Epithelial cell of esophagus (primary cell): Measurements from ENCODE around the gene SLC4A8.

Experiments
- DNase-seq: peaks from one replicate; pipeline ENCODE4 v3.0.0; 2010; ENCODE audit warnings: low read depth
- H3K4me3 ChIP-seq: 2 replicates; pipeline ENCODE4 v1.5.1; 2011; ENCODE audit warnings: mild to moderate bottlenecking, low read length, control low read depth
- TF ChIP-seq, protein P1 (sequence below): IDR thresholded peaks from 2 replicates; pipeline ENCODE4 v1.5.1; 2011; ENCODE audit warnings: low read depth, mild to moderate bottlenecking, low read length, control low read depth, inconsistent platforms; ENCODE audit not compliant: insufficient read depth; ENCODE audit errors: missing control alignments

The SLC4A8 gene

DNA sequence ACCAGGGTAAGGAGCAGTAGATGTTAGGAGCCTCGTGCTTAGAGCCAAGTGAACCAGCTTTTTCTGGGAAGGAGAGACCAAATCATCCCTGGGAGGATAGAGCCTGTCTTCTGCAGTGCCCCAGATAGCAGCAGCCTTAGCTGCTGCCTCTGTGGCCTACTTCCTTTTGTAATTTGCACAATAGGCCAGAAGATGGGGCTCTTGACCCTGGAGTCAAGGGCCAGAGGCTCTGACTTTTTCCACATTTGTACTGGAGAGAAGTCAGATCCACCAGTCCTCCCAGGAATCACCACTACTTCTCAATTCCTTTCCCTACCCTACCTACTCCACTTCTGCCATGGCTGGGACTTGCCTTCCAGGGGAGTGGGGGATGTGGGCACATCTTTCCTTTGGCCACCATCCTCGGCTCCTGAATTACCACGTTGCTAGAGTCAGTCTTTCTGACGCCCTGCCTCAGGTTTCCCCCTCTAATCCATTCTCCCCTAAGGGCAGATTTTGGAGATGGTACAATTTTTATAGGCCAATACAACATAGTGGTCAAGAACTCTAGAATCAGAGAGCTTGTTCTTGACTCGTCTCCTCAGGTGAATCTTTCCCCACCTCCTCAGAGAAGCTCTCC, 3.3 kb upstream of the SLC4A8 start:
- TF ChIP-seq, protein P1, sequence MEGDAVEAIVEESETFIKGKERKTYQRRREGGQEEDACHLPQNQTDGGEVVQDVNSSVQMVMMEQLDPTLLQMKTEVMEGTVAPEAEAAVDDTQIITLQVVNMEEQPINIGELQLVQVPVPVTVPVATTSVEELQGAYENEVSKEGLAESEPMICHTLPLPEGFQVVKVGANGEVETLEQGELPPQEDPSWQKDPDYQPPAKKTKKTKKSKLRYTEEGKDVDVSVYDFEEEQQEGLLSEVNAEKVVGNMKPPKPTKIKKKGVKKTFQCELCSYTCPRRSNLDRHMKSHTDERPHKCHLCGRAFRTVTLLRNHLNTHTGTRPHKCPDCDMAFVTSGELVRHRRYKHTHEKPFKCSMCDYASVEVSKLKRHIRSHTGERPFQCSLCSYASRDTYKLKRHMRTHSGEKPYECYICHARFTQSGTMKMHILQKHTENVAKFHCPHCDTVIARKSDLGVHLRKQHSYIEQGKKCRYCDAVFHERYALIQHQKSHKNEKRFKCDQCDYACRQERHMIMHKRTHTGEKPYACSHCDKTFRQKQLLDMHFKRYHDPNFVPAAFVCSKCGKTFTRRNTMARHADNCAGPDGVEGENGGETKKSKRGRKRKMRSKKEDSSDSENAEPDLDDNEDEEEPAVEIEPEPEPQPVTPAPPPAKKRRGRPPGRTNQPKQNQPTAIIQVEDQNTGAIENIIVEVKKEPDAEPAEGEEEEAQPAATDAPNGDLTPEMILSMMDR, result peak; percentile 77
- H3K4me3 ChIP-seq, result no peak overlapping the region
- DNase-seq, result peak; percentile 72

DNA sequence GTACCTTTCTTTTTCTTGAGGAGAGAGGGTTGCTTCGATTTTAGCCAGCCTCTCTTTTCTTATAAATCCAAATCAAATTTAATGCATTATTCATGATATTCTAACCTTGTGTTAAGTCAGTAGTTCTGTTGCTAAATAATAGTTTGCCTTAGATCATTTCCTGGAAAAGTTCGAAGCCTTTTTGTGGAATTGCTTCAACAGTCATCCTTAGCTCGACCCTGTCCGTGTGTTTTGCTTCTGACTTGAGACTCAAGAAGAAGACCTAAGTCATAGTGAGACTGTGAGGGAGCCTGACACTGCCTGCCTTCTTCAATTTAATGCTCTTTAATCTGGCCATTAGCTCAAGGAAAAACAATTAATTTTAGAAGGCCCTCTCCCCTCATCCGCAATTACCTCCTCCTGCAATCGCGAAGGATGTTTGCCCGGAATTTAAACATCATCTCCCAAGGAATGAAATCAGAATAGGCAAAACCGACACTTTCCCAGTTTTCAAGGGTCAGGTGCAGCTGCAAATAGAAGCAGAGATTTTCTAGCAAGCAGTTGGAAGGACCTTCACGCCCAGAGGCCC, 453 bp upstream of the SLC4A8 start:
- no peak overlapping the region for H3K4me3 ChIP-seq
- TF ChIP-seq, protein P1, result no peak
- no peak for DNase-seq

DNA sequence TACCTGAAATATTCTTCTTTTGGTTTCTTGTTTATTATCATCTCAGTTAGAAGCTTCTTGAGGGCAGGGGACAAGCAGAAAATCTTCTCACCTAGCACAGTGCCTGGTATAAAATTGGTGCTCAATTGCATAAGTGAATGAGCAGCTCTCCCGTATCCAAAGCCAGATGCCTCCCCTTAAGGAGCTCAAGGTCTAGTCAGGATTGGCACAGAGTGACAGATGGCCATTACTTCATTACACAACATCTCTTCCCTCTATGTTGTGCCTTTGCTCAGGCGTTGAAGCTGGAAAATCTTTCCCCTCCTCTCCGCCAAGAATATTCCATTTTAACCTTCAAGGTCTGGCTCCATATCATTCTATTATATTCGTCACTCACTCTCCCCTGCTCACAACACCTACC, 3.6 kb downstream of the SLC4A8 start:
- DNase-seq, result no peak
- TF ChIP-seq, protein P1, result no peak
- no peak overlapping the region for H3K4me3 ChIP-seq

DNA sequence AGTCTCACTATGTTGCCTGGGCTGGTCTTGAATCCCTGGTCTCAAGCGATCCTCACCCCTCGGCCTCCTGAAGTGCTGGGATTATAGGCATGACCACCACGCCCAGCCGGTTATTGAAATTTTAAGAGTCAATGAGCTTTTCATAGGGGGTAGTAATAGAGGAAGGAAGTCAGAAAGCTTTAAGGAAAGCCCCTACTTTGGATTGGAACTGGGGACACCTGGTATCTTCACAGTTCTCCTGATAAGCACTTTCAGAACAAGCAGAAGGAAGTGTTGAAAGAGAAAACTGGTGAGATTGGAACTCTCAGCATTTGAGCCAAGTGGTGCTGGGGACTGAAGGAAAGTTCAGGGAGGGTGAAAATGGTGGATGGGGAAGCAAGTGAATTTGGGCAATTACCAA, 5.1 kb downstream of the SLC4A8 start:
- TF ChIP-seq, protein P1, result no peak
- DNase-seq, result no peak
- no peak overlapping the region for H3K4me3 ChIP-seq

DNA sequence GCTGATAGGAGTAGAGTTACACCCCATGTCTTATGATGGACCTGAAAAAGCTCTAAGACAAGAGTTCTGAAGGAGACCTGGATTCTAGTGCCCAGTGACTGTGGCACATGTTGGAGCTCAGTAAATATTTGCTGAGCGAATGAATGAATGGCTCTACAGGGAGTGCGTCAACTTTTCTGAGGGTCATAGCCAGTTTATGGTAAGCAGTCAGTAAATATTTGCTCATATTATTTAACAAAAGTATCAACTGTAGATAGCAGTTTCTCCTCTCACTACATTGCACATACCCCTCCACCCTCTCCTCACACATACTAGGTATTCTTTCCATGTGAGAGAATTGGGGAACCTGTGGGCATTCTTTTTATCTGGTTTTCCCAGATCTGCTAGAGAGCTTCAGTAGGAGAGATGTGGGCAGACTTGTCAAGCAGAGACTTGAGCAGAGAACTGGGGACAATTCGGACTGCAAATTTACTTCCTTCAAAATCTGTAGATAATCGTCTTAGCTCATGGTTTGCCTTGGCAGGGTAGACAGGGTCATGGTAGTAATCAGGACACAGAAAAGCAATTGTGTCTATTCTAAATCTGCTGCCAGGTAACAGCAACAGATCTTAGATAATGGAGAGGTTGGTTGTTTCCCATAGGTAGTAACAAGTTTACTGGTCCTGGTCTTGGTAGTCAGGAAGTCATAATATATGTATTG, 5.7 kb downstream of the SLC4A8 start:
- TF ChIP-seq, protein P1, result no peak
- no peak for DNase-seq
- H3K4me3 ChIP-seq, result no peak overlapping the region

DNA sequence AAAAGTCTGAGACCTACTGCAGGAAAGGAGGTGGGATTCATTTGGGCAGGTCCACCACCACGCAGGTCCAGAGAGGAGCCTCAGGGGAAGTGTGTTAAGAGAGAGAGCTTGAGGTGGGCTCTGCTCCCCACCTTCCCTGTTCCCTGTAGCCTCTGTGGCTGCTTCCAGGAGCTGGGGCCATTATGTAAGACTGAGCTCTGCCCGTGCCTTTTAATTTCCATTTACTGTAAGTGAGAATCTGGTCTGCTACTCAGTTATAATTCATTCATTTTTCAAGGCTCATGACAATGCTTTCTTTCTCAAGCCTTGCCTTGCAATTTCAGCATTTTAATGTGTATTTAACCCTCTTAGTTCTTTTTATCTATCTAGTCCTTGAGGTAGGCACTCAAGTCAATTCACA, 8.3 kb downstream of the SLC4A8 start:
- no peak for DNase-seq
- TF ChIP-seq, protein P1, result no peak

More for the DNA sequence above, 8.3 kb downstream of the SLC4A8 start:
- no peak overlapping the region for H3K4me3 ChIP-seq
